Measurements from ENCODE around the gene CNIH2.

The CNIH2 gene

GRCh38 chr11:66291303-66291705 is 13.3 kb downstream of the CNIH2 start:
- TF ChIP-seq ZBTB26 (tag by site-specific recombination; optimal IDR thresholded peaks at IDR 0.05) (peak; percentile 21), ZNF335 (tag by site-specific recombination; conservative IDR thresholded peaks at IDR 0.05) (peak; percentile 69), ZNF501 (tag by site-specific recombination; IDR thresholded peaks at IDR 0.05) (no peak), GLI2 (tag by site-specific recombination; IDR thresholded peaks at IDR 0.05; ENCODE audit: borderline replicate concordance, low read depth) (no peak)
- no peaks in the 10 kb centered on the region for H3K9me3 ChIP-seq (ENCODE audit: control insufficient read depth, insufficient read depth, low read depth, low read length)
- H3K27ac ChIP-seq (ENCODE audit: extremely low read depth, low read depth, low read length) = no peak overlapping the region
- CTCF ChIA-PET = interaction anchor here (0.6 to 1.3 kb wide), 6 partner anchors 11 to 387 kb away, joined by 3 to 9 read pairs (median 4); no protein-coding TSS in a partner anchor
- POLR2A ChIA-PET = interaction anchor here (0.9 to 1.1 kb wide), 2 partner anchors 9 to 403 kb away, joined by 3 to 4 read pairs; partner anchors contain the start of gene FIBP
- no peaks in the 10 kb centered on the region for H3K4me1 ChIP-seq (ENCODE audit: control insufficient read depth, insufficient read depth, low read length)
- H3K36me3 ChIP-seq (ENCODE audit: control insufficient read depth in 2 of 2, insufficient read depth in 1 of 2, low read length in 2 of 2) = peaks cover 0 to 6% of the 10 kb centered on the region in 2 experiments; a peak in 1 of 3 replicates
- H3K4me3 ChIP-seq (ENCODE audit: low read depth, low read length) = no peak overlapping the region

GRCh38 chr11:66291706-66292542 is 13.9 kb downstream of the CNIH2 start, which contains the start of gene TMEM151A:
TMEM151A (plus strand) TSS chr11:66291894; CDS start chr11:66292014, 120 bp downstream.
- CTCF ChIA-PET = interaction anchor here (0.8 to 1.3 kb wide), 3 partner anchors 18 to 95 kb away, joined by 3 to 9 read pairs (median 4); no protein-coding TSS in a partner anchor
- H3K4me3 ChIP-seq (ENCODE audit: low read depth, low read length) = peak within 1 kb of the TSS; percentile 34
- H3K27ac ChIP-seq (ENCODE audit: extremely low read depth, low read depth, low read length) = no peak within 1 kb of the TSS
- peaks cover 0 to 2% of the 10 kb centered on the region in 2 experiments; a peak in 1 of 3 replicates for H3K36me3 ChIP-seq (ENCODE audit: control insufficient read depth in 2 of 2, insufficient read depth in 1 of 2, low read length in 2 of 2)
- POLR2A ChIA-PET = interaction anchor here (0.9 to 1.1 kb wide), 2 partner anchors 10 to 404 kb away, joined by 3 to 4 read pairs; partner anchors contain the start of gene FIBP
- no peaks in the 10 kb centered on the region for H3K9me3 ChIP-seq (ENCODE audit: control insufficient read depth, insufficient read depth, low read depth, low read length)
- H3K4me1 ChIP-seq (ENCODE audit: control insufficient read depth, insufficient read depth, low read length) = no peaks in the 10 kb centered on the region
- TF ChIP-seq TCF7L2 (IDR thresholded peaks at IDR 0.05; ENCODE audit: borderline replicate concordance, low read depth, low read length) = no peak
- TF ChIP-seq ZFP69B (tag by site-specific recombination; IDR thresholded peaks at IDR 0.05) = no peak
- no peak for TF ChIP-seq ZNF610 (tag by site-specific recombination; IDR thresholded peaks at IDR 0.05; ENCODE audit: borderline replicate concordance)
- no peak for TF ChIP-seq ZNF112 (tag by site-specific recombination; IDR thresholded peaks at IDR 0.05)
- TF ChIP-seq ZNF202 (tag by site-specific recombination; IDR thresholded peaks at IDR 0.05; ENCODE audit: borderline replicate concordance) = no peak
- TF ChIP-seq ZNF239 (tag by site-specific recombination; IDR thresholded peaks at IDR 0.05) = no peak
- peak; percentile 42 for TF ChIP-seq ZBTB26 (tag by site-specific recombination; optimal IDR thresholded peaks at IDR 0.05)
- TF ChIP-seq ZNF433 (tag by site-specific recombination; IDR thresholded peaks at IDR 0.05; ENCODE audit: low read depth) = no peak
- TF ChIP-seq ZNF629 (tag by site-specific recombination; IDR thresholded peaks at IDR 0.05) = peak; percentile 36
- no peak for TF ChIP-seq ZNF23 (tag by site-specific recombination; IDR thresholded peaks at IDR 0.05; ENCODE audit: borderline replicate concordance)
- TF ChIP-seq ZSCAN5A (tag by site-specific recombination; IDR thresholded peaks at IDR 0.05) = no peak
- no peak for TF ChIP-seq ZSCAN4 (tag by site-specific recombination; IDR thresholded peaks at IDR 0.05)
- TF ChIP-seq GLI4 (tag by site-specific recombination; IDR thresholded peaks at IDR 0.05) = no peak
- TF ChIP-seq ZEB2 (tag by site-specific recombination; IDR thresholded peaks at IDR 0.05) = no peak
- TF ChIP-seq ZBTB11 (tag by site-specific recombination; conservative IDR thresholded peaks at IDR 0.05; ENCODE audit: low read depth) = no peak
- TF ChIP-seq ZNF26 (tag by site-specific recombination; IDR thresholded peaks at IDR 0.05) = no peak
- TF ChIP-seq RBAK (tag by site-specific recombination; IDR thresholded peaks at IDR 0.05) = no peak
